Glutamatergic neuron (in vitro differentiated cells): ENCODE results near the gene PAK5. TPM values are rescaled to one million over a fixed set of nuclear protein-coding genes. Genes with fewer than 3 reads are reported as not detected.

Source experiments
- DNase-seq: peaks from one replicate; pipeline ENCODE4 v3.0.0; 2022
- H3K27ac Mint-ChIP-seq: one replicate; pipeline ENCODE4 v1.8.0; 2020; ENCODE audit warnings: mild to moderate bottlenecking, mixed read lengths, inconsistent platforms; ENCODE audit not compliant: unreplicated experiment
- H3K27me3 Mint-ChIP-seq: one replicate; pipeline ENCODE4 v1.8.0; 2020; ENCODE audit warnings: mild to moderate bottlenecking, moderate library complexity, mixed read lengths, inconsistent platforms; ENCODE audit not compliant: unreplicated experiment
- H3K36me3 Mint-ChIP-seq: one replicate; pipeline ENCODE4 v1.8.0; 2020; ENCODE audit warnings: mild to moderate bottlenecking, mixed read lengths, inconsistent platforms; ENCODE audit not compliant: unreplicated experiment
- H3K4me1 Mint-ChIP-seq: one replicate; pipeline ENCODE4 v1.8.0; 2020; ENCODE audit warnings: mild to moderate bottlenecking, low read depth, mixed read lengths, inconsistent platforms; ENCODE audit not compliant: unreplicated experiment
- H3K4me3 Mint-ChIP-seq: one replicate; pipeline ENCODE4 v1.8.0; 2020; ENCODE audit warnings: mild to moderate bottlenecking, mixed read lengths, inconsistent platforms; ENCODE audit not compliant: unreplicated experiment
- H3K9me3 Mint-ChIP-seq: one replicate; pipeline ENCODE4 v1.8.0; 2020; ENCODE audit warnings: mild to moderate bottlenecking, moderate library complexity, mixed read lengths, inconsistent platforms; ENCODE audit not compliant: unreplicated experiment
- CTCF ChIP-seq: fragments of 200-600 bp; sonication (generic); IDR thresholded peaks from one replicate; pipeline ENCODE4 v1.5.0; 2021; ENCODE audit not compliant: partially characterized antibody, unreplicated experiment
- total RNA-seq: library from RNA; stranded (reverse); fragmentation: NEBNext Ultra II Directional; extraction: Animal tissue kit (Norgen Biotek cat#: 25700); gene quantifications from one replicate; pipeline ENCODE4 v1.2.1, GENCODE V29; 2021; ENCODE audit not compliant: unreplicated experiment

PAK5 gene
- total RNA-seq, 1 donor from 2014 or later = 6.8 TPM

DNA sequence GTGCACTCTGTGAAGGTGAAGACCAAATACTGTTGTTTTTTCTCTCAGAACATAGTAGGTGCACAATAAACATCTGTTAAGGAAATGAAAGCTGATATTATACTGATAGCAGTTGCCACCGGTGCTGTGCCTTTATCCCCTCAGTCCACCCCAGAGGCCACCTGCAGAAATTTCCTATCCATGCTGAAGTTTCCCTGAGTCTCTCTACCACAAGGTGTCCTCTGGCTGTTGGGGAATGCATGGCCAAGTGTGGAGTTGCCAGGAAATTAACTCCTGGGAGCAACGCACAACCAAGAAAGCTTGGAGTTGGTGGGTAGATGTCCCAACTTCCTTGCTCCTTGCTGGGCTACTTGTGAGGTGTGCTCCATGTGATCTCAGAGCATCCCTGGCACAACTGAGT, 210.3 kb downstream of the PAK5 start:
- no peak overlapping the region for H3K27ac Mint-ChIP-seq
- no peaks in the 10 kb centered on the region for H3K36me3 Mint-ChIP-seq
- H3K4me3 Mint-ChIP-seq = no peak overlapping the region
- no peak for DNase-seq
- H3K4me1 Mint-ChIP-seq = no peaks in the 10 kb centered on the region
- no peaks in the 10 kb centered on the region for H3K9me3 Mint-ChIP-seq
- no peak for TF ChIP-seq CTCF
- no peaks in the 10 kb centered on the region for H3K27me3 Mint-ChIP-seq

GRCh38 chr20:9628141-9628540, 210.7 kb downstream of the PAK5 start:
- TF ChIP-seq CTCF = no peak
- Mint-ChIP-seq H3K36me3 (no peaks in the 10 kb centered on the region), H3K4me1 (no peaks in the 10 kb centered on the region), H3K27ac (no peak overlapping the region), H3K9me3 (no peaks in the 10 kb centered on the region), H3K27me3 (no peaks in the 10 kb centered on the region), H3K4me3 (no peak overlapping the region)
- DNase-seq = no peak

- TF ChIP-seq CTCF = no peak
- Mint-ChIP-seq H3K27ac (no peak overlapping the region), H3K36me3 (no peaks in the 10 kb centered on the region), H3K4me1 (no peaks in the 10 kb centered on the region), H3K4me3 (no peak overlapping the region), H3K9me3 (peaks cover 2% of the 10 kb centered on the region), H3K27me3 (no peaks in the 10 kb centered on the region)
- no peak for DNase-seq
Observed at GRCh38 chr20:9627219-9627618, 211.7 kb downstream of the PAK5 start.

DNA sequence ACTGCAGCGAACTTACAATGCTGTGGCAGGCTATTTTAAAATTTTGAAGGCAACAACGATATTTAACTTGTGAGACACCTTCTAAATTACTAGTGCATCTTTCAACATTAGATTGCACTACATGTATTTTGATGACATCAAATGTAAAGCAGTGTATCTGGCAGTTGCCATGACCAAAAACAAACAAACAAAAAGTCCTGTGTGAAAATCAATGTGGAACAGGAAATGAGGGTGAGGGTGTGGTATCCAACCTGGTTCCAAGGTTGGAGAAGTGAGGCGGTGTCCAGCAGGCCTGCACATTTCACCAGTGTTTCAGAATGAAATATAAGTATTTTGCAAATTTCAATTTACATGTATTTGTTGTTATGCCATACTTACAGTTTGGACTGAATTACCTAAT, 212.5 kb downstream of the PAK5 start:
- Mint-ChIP-seq H3K9me3 (peaks cover 2% of the 10 kb centered on the region), H3K4me3 (no peak overlapping the region), H3K36me3 (no peaks in the 10 kb centered on the region), H3K27me3 (no peaks in the 10 kb centered on the region), H3K27ac (no peak overlapping the region), H3K4me1 (no peaks in the 10 kb centered on the region)
- DNase-seq = no peak
- TF ChIP-seq CTCF = no peak

- H3K27ac Mint-ChIP-seq = no peak overlapping the region
- peaks cover under 1% of the 10 kb centered on the region for H3K9me3 Mint-ChIP-seq
- peak; percentile 23 for DNase-seq
- H3K27me3 Mint-ChIP-seq = peaks cover 3% of the 10 kb centered on the region
- TF ChIP-seq CTCF = no peak
- no peaks in the 10 kb centered on the region for H3K36me3 Mint-ChIP-seq
- H3K4me1 Mint-ChIP-seq = peaks cover 3% of the 10 kb centered on the region
- H3K4me3 Mint-ChIP-seq = no peak overlapping the region
Observed at GRCh38 chr20:9617940-9618339, 220.9 kb downstream of the PAK5 start.
